Lung (tissue), 12 donors: ENCODE results near the gene ATOX1. TPM values are rescaled to one million over a fixed set of nuclear protein-coding genes. Genes with fewer than 3 reads are reported as not detected.
A peak's percentile ranks its signal among the peaks of the same experiment; 100 is the strongest.

Experiments
- ATAC-seq: fragments of 200-7000 bp; cut with Tn5 transposase; one replicate; pipeline ENCODE4 v1.9.1; 2020; ENCODE audit warnings: moderate number of reproducible peaks; ENCODE audit not compliant: insufficient read depth, low FRiP score
- DNase-seq, 3 donors: peaks; one replicate each; pipeline ENCODE4 v3.0.0-alpha.2; 2013 to 2017
- H3K27ac ChIP-seq, 2 donors: one replicate each; pipeline ENCODE4 v1.5.1; 2013; ENCODE audit warnings: mild to moderate bottlenecking in 2 of 2, moderate library complexity in 2 of 2, control low read depth in 1 of 2, inconsistent platforms in 1 of 2, low read depth in 1 of 2, low read length in 1 of 2
- H3K27me3 ChIP-seq, 3 donors: one replicate each; pipeline ENCODE4 v1.5.1; 2013; ENCODE audit warnings: low read length in 2 of 3; ENCODE audit not compliant: control insufficient read depth in 3 of 3, insufficient read depth in 3 of 3
- H3K36me3 ChIP-seq, 4 donors: one replicate each; pipeline ENCODE4 v1.5.1; 2013; ENCODE audit warnings: low read length in 4 of 4, mild to moderate bottlenecking in 1 of 4, moderate library complexity in 1 of 4; ENCODE audit not compliant: control insufficient read depth in 4 of 4, insufficient read depth in 4 of 4
- H3K4me1 ChIP-seq, 5 donors: one replicate each; pipeline ENCODE4 v1.5.1; 2013; ENCODE audit warnings: low read length in 5 of 5, mild to moderate bottlenecking in 2 of 5, moderate library complexity in 1 of 5; ENCODE audit not compliant: control insufficient read depth in 5 of 5, insufficient read depth in 5 of 5
- H3K4me3 ChIP-seq: one replicate; pipeline ENCODE4 v1.5.1; 2013; ENCODE audit warnings: mild to moderate bottlenecking, control low read depth, moderate library complexity
- H3K9ac ChIP-seq, 2 donors: one replicate each; pipeline ENCODE4 v1.5.1; 2013; ENCODE audit warnings: low read length in 2 of 2, control low read depth in 1 of 2; ENCODE audit not compliant: insufficient read depth in 1 of 2
- H3K9me3 ChIP-seq, 4 donors: one replicate each; pipeline ENCODE4 v1.5.1; 2013; ENCODE audit warnings: low read length in 3 of 4, mild to moderate bottlenecking in 1 of 4, moderate library complexity in 1 of 4; ENCODE audit not compliant: control insufficient read depth in 4 of 4, insufficient read depth in 3 of 4
- WGBS, 2 donors: extraction: QIAGEN DNeasy Blood & Tissue Kit; methylation state at CpG; one replicate each; pipeline ENCODE4 v1.1.7; 2013; 5-methylcytosine and 5-hydroxymethylcytosine counted together
- polyA plus RNA-seq, 2 donors: library from polyadenylated mRNA; stranded (reverse); fragments of 200-250 nt; gene quantifications; one replicate each; pipeline ENCODE4 v1.2.1, GENCODE V29; 2013
- total RNA-seq, 2 donors: library from RNA; depleted of rRNA in 1 of 2; stranded (reverse); fragments of >200 nt in 1 of 2; gene quantifications; one replicate each; pipeline ENCODE4 v1.2.1, GENCODE V29; 2014 to 2021
- TF ChIP-seq, protein P1 (sequence below): IDR thresholded peaks from 2 replicates; pipeline ENCODE4 v1.5.1; 2012; ENCODE audit warnings: mild to moderate bottlenecking; ENCODE audit errors: control extremely low read depth, extremely low read depth
- donor health status: control.
- donor health status: control.
- donor health status: Bipolar disorder and iron deficiency.
- donor health status: healthy.
- donor health status: DM: yes; HTN: yes; CAD: no.

Gene ATOX1
- total and polyA plus RNA-seq, 4 donors: 65.1 to 225 (median 121) TPM

DNA sequence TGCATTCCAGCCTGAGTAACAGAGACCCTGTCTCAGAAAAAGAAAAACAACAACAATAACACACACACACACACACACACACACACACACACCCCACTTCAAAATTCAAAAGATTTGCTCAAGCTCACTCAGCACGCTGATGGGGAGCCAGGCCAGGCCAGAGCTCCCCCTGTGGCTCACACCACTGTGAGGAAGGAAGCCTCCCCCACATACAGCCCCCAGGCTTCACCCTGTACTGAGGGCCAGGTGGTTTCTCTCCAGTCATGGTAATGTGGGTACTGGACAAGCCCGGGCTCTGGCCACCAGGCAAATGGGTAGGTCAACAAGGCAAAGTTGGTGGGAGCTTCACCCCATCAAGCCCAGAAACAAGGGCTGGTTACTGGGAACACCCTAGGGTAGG is 19.0 kb downstream of the ATOX1 start:
- Histone ChIP-seq H3K9me3 (no peaks in the 10 kb centered on the region), H3K27me3 (no peaks in the 10 kb centered on the region), H3K36me3 (peaks cover 0 to 14% (median 3%) of the 10 kb centered on the region in 4 donors), H3K4me3 (no peak overlapping the region), H3K4me1 (peaks cover 0 to 16% (median 6%) of the 10 kb centered on the region in 5 donors), H3K27ac (peak overlapping the region in 1 of 2 donors; percentile 78), H3K9ac (no peak overlapping the region)
- ATAC-seq (no peak), DNase-seq (no peak)
- TF ChIP-seq, protein P1, sequence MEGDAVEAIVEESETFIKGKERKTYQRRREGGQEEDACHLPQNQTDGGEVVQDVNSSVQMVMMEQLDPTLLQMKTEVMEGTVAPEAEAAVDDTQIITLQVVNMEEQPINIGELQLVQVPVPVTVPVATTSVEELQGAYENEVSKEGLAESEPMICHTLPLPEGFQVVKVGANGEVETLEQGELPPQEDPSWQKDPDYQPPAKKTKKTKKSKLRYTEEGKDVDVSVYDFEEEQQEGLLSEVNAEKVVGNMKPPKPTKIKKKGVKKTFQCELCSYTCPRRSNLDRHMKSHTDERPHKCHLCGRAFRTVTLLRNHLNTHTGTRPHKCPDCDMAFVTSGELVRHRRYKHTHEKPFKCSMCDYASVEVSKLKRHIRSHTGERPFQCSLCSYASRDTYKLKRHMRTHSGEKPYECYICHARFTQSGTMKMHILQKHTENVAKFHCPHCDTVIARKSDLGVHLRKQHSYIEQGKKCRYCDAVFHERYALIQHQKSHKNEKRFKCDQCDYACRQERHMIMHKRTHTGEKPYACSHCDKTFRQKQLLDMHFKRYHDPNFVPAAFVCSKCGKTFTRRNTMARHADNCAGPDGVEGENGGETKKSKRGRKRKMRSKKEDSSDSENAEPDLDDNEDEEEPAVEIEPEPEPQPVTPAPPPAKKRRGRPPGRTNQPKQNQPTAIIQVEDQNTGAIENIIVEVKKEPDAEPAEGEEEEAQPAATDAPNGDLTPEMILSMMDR: no peak
- WGBS, 2 donors: 87 to 93% methylated on average over 2 of the region's 2 CpGs

DNA sequence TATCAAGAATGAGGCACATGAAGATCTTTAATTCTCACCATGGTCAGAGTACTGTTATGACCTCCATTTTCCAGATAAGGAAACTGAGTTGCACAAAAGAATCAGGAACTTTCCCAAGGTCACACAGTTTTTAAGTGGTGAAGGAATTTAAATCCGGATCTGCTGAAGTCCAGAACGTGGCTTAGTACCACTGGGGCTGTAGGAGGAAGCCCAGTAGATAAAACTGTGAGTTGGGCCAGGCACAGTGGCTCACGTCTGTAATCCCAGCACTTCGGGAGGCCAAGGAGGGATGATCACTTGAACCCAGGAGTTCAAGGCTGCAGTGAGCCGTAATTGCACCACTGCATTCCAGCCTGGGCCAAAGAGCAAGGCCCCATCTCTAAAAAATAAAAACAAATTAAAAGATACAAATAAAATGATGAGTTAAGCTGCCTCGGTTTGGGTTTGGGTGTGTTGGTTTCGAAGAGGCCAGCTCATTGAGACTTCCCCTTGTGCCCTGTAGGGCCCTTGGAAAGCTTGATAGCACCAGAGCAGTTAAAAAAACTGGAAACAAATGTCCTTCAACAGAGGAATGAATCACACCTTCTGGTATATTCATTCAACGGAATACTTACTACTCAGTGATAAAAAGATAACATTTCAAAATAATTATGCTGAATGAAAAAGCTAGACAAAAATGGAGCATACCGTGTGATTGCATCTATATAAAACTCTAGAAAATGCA is 20.1 kb downstream of the ATOX1 start:
- ATAC-seq (no peak), DNase-seq (no peak)
- Histone ChIP-seq H3K9ac (no peak overlapping the region), H3K27ac (no peak overlapping the region), H3K4me1 (peaks cover 0 to 16% (median 6%) of the 10 kb centered on the region in 5 donors), H3K36me3 (peaks cover 0 to 7% (median 3%) of the 10 kb centered on the region in 4 donors), H3K27me3 (no peaks in the 10 kb centered on the region), H3K4me3 (no peak overlapping the region), H3K9me3 (no peaks in the 10 kb centered on the region)
- WGBS, 2 donors: 65 to 88% methylated on average over 9 of the region's 9 CpGs
- TF ChIP-seq, protein P1: no peak

DNA sequence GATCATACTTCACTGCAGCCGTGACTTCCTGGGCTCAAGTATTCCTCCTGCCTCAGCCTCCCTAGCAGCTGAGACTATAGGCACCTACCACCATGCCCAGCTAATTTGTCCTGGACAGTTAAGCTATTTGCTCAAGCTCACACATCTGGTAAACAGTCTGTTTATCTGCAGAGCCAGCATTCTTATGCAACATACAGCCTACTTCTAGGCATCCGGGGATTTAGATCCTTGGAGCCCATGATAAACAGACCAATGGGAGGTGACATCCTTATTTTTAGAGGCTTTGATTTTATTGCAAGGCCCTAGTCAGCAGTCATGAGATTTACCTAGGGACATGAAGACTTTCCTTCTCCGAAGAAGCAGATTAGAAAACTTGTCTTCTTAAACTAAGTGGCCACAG is 21.0 kb downstream of the ATOX1 start:
- Histone ChIP-seq H3K9me3 (no peaks in the 10 kb centered on the region), H3K9ac (no peak overlapping the region), H3K27me3 (no peaks in the 10 kb centered on the region), H3K4me3 (no peak overlapping the region), H3K27ac (no peak overlapping the region), H3K36me3 (peaks cover 0 to 2% (median under 1%) of the 10 kb centered on the region in 4 donors), H3K4me1 (peaks cover 0 to 16% (median 6%) of the 10 kb centered on the region in 5 donors)
- no peak for DNase-seq
- TF ChIP-seq, protein P1: no peak
- WGBS, 2 donors: 90 to 92% methylated on average over 3 of the region's 3 CpGs
- ATAC-seq: no peak
